ENCODE data around the gene WDR33. TPM values are rescaled to one million over a fixed set of nuclear protein-coding genes. Genes with fewer than 3 reads are reported as not detected.

The WDR33 gene
- total and polyA plus RNA-seq, 9 of the 15 experiments (the other 6 are each of a cell fraction or from before 2014, with no cell fraction given), result 24.2 to 57.4 (median 38.4) TPM

DNA sequence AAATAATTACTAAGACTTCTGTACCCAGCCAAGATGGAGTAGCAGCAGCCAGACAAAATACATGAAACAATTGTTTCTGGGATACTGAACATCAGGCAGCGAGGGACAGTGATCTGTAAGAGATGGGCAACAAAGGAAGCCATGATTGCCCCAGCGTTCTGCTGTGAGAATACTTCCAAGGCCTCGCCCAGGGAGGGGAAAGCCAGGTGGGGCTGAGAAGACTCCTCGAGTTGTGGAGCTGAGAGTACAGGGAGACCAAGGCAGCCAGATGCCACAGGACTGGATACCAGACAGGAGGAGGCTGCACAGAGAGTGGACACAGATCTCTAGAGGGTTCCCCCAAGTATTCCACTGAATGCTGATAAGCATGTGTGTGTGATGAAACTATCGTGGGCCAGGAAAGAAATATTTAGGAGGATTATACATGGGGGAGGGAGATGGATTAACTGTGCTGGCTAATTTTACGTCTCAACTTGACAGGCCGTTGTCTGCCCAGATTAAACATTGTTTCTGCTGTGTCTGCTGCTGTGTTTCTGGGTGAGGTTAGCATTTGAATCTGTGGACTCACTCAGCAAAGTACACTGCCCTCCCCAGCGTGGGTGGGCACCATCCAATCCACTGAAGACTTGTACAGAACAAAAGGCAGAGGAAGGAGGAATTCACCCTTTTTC lies 125.4 kb downstream of the WDR33 start:
- ChIA-PET POLR2A (no interaction called here), CTCF (ENCODE audit: low intra/inter-chr PET ratio) (no interaction called here)
- H3K27ac ChIP-seq (ENCODE audit: extremely low read depth, low read depth, low read length), result no peak overlapping the region
- intact Hi-C loops (cut with micrococcal nuclease), result no loop called here
- no peak overlapping the region for H3K4me3 ChIP-seq
- no peak overlapping the region; the same call in 1 of the 2 replicates for H3K4me2 ChIP-seq (ENCODE audit: insufficient read depth, low read length)
- H2AFZ ChIP-seq (ENCODE audit: low read depth, low read length), result no peak overlapping the region
- H3K27me3 ChIP-seq (ENCODE audit: control insufficient read depth in 2 of 2, insufficient read depth in 2 of 2, low read length in 2 of 2), result peaks cover 20 to 30% of the 10 kb centered on the region in 2 experiments
- in situ Hi-C loops (cut with MboI), result no loop called here
- 7% methylated on average over 8 of the region's 8 CpGs for WGBS (ENCODE audit: insufficient coverage, low coverage, missing lambda C conversion rate)
- H3K9ac ChIP-seq (ENCODE audit: insufficient read depth in 1 of 2, low read depth in 2 of 2, low read length in 2 of 2), result 0 out of 4 replicates have a peak overlapping the region, but pooled peaks of 1 of the 2 experiments have one; percentile 4
- no peaks in the 10 kb centered on the region for H3K9me1 ChIP-seq (ENCODE audit: control insufficient read depth, insufficient read depth, low read length)
- no peak for FAIRE-seq
- ATAC-seq, result peak; percentile 25; the same call in 1 of the 3 replicates
- no peaks in the 10 kb centered on the region for H3K79me2 ChIP-seq (ENCODE audit: control insufficient read depth, insufficient read depth, low read length)
- H3K36me3 ChIP-seq (ENCODE audit: control insufficient read depth, insufficient read depth, low read length), result no peaks in the 10 kb centered on the region
- no TSS peak for BruUV-seq (replicated peaks)
- DNase-seq (ENCODE audit: extremely low read depth in 1 of 4, low spot score in 3 of 4), result peak in 1 of 4 experiments; percentile 3
- H4K20me1 ChIP-seq (replicated peaks; ENCODE audit: control insufficient read depth, insufficient read depth, low read length), result no peaks in the 10 kb centered on the region
- peaks cover 7% of the 10 kb centered on the region; the same call in 1 of the 2 replicates for H3K9me3 ChIP-seq (replicated peaks; ENCODE audit: control insufficient read depth, insufficient read depth, low read depth, low read length)
- H3K4me1 ChIP-seq (replicated peaks in 1 of 2; ENCODE audit: control insufficient read depth in 2 of 2, insufficient read depth in 2 of 2, low read length in 2 of 2), result peaks cover 0 to 11% of the 10 kb centered on the region in 2 experiments; a peak in 3 of 5 replicates
- TF ChIP-seq KLF6 (CRISPR knock-in tag; IDR thresholded peaks at IDR 0.05; ENCODE audit: borderline replicate concordance) (no peak), ZNF197 (CRISPR knock-in tag; IDR thresholded peaks at IDR 0.05; ENCODE audit: low read depth) (no peak), ZNF124 (CRISPR knock-in tag; IDR thresholded peaks at IDR 0.05) (no peak), NELFE (IDR thresholded peaks at IDR 0.05; ENCODE audit: insufficient read depth, insufficient read length) (no peak), ZNF740 (CRISPR knock-in tag; IDR thresholded peaks at IDR 0.05) (no peak), ZNF740 (tag; IDR thresholded peaks at IDR 0.05) (no peak), ZHX1 (conservative IDR thresholded peaks at IDR 0.05; ENCODE audit: low read length) (no peak), RUNX1 (IDR thresholded peaks at IDR 0.05; ENCODE audit: low read depth) (no peak), NRF1 (conservative IDR thresholded peaks at IDR 0.05 in 1 of 2, IDR thresholded peaks at IDR 0.05 in 1 of 2) (no peak), ZNF277 (CRISPR knock-in tag; IDR thresholded peaks at IDR 0.05; ENCODE audit: borderline replicate concordance) (no peak), ZNF79 (CRISPR knock-in tag; IDR thresholded peaks at IDR 0.05; ENCODE audit: low read depth) (no peak), CHAMP1 (IDR thresholded peaks at IDR 0.05) (no peak)
- TF ChIP-seq, protein P1, sequence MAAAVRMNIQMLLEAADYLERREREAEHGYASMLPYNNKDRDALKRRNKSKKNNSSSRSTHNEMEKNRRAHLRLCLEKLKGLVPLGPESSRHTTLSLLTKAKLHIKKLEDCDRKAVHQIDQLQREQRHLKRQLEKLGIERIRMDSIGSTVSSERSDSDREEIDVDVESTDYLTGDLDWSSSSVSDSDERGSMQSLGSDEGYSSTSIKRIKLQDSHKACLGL (CRISPR knock-in tag; IDR thresholded peaks at IDR 0.05; ENCODE audit: borderline replicate concordance, poor library complexity, severe bottlenecking), result no peak
